ENCODE measurements around the gene PPP6C. TPM values are rescaled to one million over a fixed set of nuclear protein-coding genes. Genes with fewer than 3 reads are reported as not detected.

The PPP6C gene
- total and polyA plus RNA-seq, 2 of the 13 experiments (the other 11 are each of a cell fraction or from before 2014, with no cell fraction given), result 18.5 to 20.9 TPM

GRCh38 chr9:125140576-125140975, 49.0 kb downstream of the PPP6C start:
- CTCF ChIA-PET (ENCODE audit: low intra/inter-chr PET ratio, low total read pairs), result no interaction called here
- BruUV-seq (replicated peaks), result no TSS peak
- POLR2A ChIA-PET, result no interaction called here
- 95% methylated on average over 1 of the region's 1 CpG for WGBS (ENCODE audit: low lambda C conversion rate)
- DNase-seq (ENCODE audit: low spot score) (no peak), FAIRE-seq (no peak), ATAC-seq (no peak)
- Histone ChIP-seq H3K4me1 (ENCODE audit: insufficient read depth, low read length) (peaks cover 20% of the 10 kb centered on the region), H3K79me2 (ENCODE audit: insufficient read depth, low read length) (peaks cover 7% of the 10 kb centered on the region), H3K27ac (ENCODE audit: extremely low read length, insufficient read depth, low read length) (no peak overlapping the region), H3K4me3 (replicated peaks in 1 of 3; ENCODE audit: insufficient read depth in 1 of 3, low read depth in 2 of 3, low read length in 3 of 3) (no peak overlapping the region), H4K20me1 (ENCODE audit: insufficient read depth, low read length) (no peaks in the 10 kb centered on the region), H3K4me2 (ENCODE audit: low read depth, low read length) (no peak overlapping the region), H3K27me3 (ENCODE audit: control insufficient read depth in 1 of 2, insufficient read depth in 2 of 2, low read length in 2 of 2) (no peaks in the 10 kb centered on the region; a peak in 1 of 5 replicates), H2AFZ (ENCODE audit: low read length) (no peak overlapping the region), H3K36me3 (replicated peaks in 1 of 2; ENCODE audit: control insufficient read depth in 1 of 2, insufficient read depth in 2 of 2, low read length in 2 of 2) (no peaks in the 10 kb centered on the region), H3K9me3 (ENCODE audit: low read length) (no peaks in the 10 kb centered on the region), H3K9ac (ENCODE audit: insufficient read depth, low read depth, low read length) (no peak overlapping the region)
- in situ Hi-C loops (cut with HindIII; ENCODE audit: extremely low pct_ligation_motif_present, low pct_unique_long_range_greater_than_20kb) (no loop called here), intact Hi-C loops (cut with micrococcal nuclease; ENCODE audit: unreplicated experiment) (loop anchor here (10.0 kb wide), 2 partner anchors 276 to 366 kb away; partner anchors contain the start of genes ARPC5L, NR6A1, OLFML2A and RPL35)
- no peak for TF ChIP-seq SP5 (CRISPR knock-in tag; IDR thresholded peaks at IDR 0.05; ENCODE audit: borderline replicate concordance, low read depth)
- TF ChIP-seq NCOA1 (CRISPR knock-in tag; IDR thresholded peaks at IDR 0.05), result no peak
- no peak for TF ChIP-seq ZBTB44 (CRISPR knock-in tag; IDR thresholded peaks at IDR 0.05)
- no peak for TF ChIP-seq HMGXB4 (CRISPR knock-in tag; IDR thresholded peaks at IDR 0.05; ENCODE audit: borderline replicate concordance in 1 of 2, low read depth in 1 of 2)
- TF ChIP-seq ZNF30 (CRISPR knock-in tag; IDR thresholded peaks at IDR 0.05), result no peak
- no peak for TF ChIP-seq FOXC1 (CRISPR knock-in tag; IDR thresholded peaks at IDR 0.05; ENCODE audit: borderline replicate concordance)
- no peak for TF ChIP-seq ZNF83 (CRISPR knock-in tag; IDR thresholded peaks at IDR 0.05; ENCODE audit: borderline replicate concordance)
- TF ChIP-seq ZNF572 (CRISPR knock-in tag; IDR thresholded peaks at IDR 0.05), result no peak
- no peak for TF ChIP-seq ZNF510 (CRISPR knock-in tag; IDR thresholded peaks at IDR 0.05; ENCODE audit: low read depth)
- no peak for TF ChIP-seq FOSL1 (CRISPR knock-in tag; IDR thresholded peaks at IDR 0.05; ENCODE audit: borderline replicate concordance)
- TF ChIP-seq ZNF33A (CRISPR knock-in tag; IDR thresholded peaks at IDR 0.05; ENCODE audit: borderline replicate concordance), result no peak
- no peak for TF ChIP-seq CEBPB (IDR thresholded peaks at IDR 0.05; ENCODE audit: borderline replicate concordance, low read depth, low read length)
- no peak for TF ChIP-seq DNMT1 (CRISPR knock-in tag; IDR thresholded peaks at IDR 0.05)
- no peak for TF ChIP-seq ZNF775 (CRISPR knock-in tag; IDR thresholded peaks at IDR 0.05; ENCODE audit: borderline replicate concordance)
- no peak for TF ChIP-seq HES4 (CRISPR knock-in tag; IDR thresholded peaks at IDR 0.05; ENCODE audit: borderline replicate concordance)
